Panc1 (cell line): Measurements from ENCODE around the gene TRAF3IP1. TPM values are rescaled to one million over a fixed set of nuclear protein-coding genes. Genes with fewer than 3 reads are reported as not detected.

Experiments used
- ATAC-seq: fragments of 200-7000 bp; cut with Tn5 transposase; 2 replicates; pipeline ENCODE4 v1.9.1; 2020; ENCODE audit warnings: mild to moderate bottlenecking, moderate library complexity
- BruUV-seq: library from RNA; stranded (reverse); fragments of 400-500 nt; replicated peaks from 2 replicates; lab custom pipeline; 2021; lab: Mats Ljungman, UMichigan
- CTCF ChIA-PET: fragments of 300-600 bp; sonication (Branson Sonifier 250); formaldehyde crosslinking; loops from one replicate; lab custom pipeline; 2022; ENCODE audit warnings: antibody characterized with exemption; lab: Charles Lee
- POLR2A ChIA-PET: fragments of 300-600 bp; sonication (Branson Sonifier 250); formaldehyde crosslinking; loops from one replicate; lab custom pipeline; 2022; ENCODE audit warnings: antibody characterized with exemption; lab: Charles Lee
- DNase-seq: peaks from one replicate; pipeline ENCODE4 v3.0.0-alpha.2; 2010; ENCODE audit warnings: low read depth, low spot score
- H3K27ac ChIP-seq: 2 replicates; pipeline ENCODE4 v1.5.1; 2011; ENCODE audit warnings: mild to moderate bottlenecking, low read length, inconsistent platforms
- H3K27me3 ChIP-seq: fragments of 200-500 bp; sonication (Bioruptor generic); 2 replicates; pipeline ENCODE4 v1.6.0; 2014; ENCODE audit warnings: low read length, inconsistent platforms; ENCODE audit not compliant: control insufficient read depth, insufficient read depth
- H3K36me3 ChIP-seq: fragments of 200-500 bp; sonication (Bioruptor generic); 2 replicates; pipeline ENCODE4 v1.5.1; 2014; ENCODE audit warnings: inconsistent platforms, mild to moderate bottlenecking, low read length, moderate library complexity; ENCODE audit not compliant: control insufficient read depth, insufficient read depth
- H3K4me1 ChIP-seq: 2 replicates; pipeline ENCODE4 v1.5.1; 2011; ENCODE audit warnings: inconsistent platforms, mild to moderate bottlenecking, low read length, moderate library complexity; ENCODE audit not compliant: control insufficient read depth, insufficient read depth
- H3K4me3 ChIP-seq, 2 experiments: 2 replicates each; pipeline ENCODE4 v1.5.1; 2011 to 2012; ENCODE audit warnings: low read depth in 2 of 2, low read length in 2 of 2, mild to moderate bottlenecking in 2 of 2, inconsistent platforms in 1 of 2, moderate library complexity in 1 of 2
- H3K9me3 ChIP-seq: fragments of 200-500 bp; sonication (Bioruptor generic); 2 replicates; pipeline ENCODE4 v1.5.1; 2014; ENCODE audit warnings: low read depth, mild to moderate bottlenecking, inconsistent platforms, low read length, moderate library complexity; ENCODE audit not compliant: control insufficient read depth, insufficient read depth
- POLR2AphosphoS5 ChIP-seq: IDR thresholded peaks from 2 replicates; pipeline ENCODE4 v1.6.1; 2012; ENCODE audit warnings: mild to moderate bottlenecking, low read depth, low read length, moderate library complexity
- SIN3A ChIP-seq: IDR thresholded peaks from 2 replicates; pipeline ENCODE4 v1.6.1; 2012; ENCODE audit warnings: low read depth, mild to moderate bottlenecking, low read length, moderate library complexity, borderline replicate concordance; ENCODE audit not compliant: insufficient read depth
- TCF7L2 ChIP-seq: IDR thresholded peaks from 2 replicates; pipeline ENCODE4 v1.6.1; 2011; ENCODE audit warnings: mild to moderate bottlenecking, low read depth, low read length, inconsistent platforms
- in situ Hi-C: cut with HindIII; loops from 2 replicates; pipeline ENCODE4 v1.10.0; 2016; ENCODE audit warnings: low sequenced_read_pairs, low pct_unique_long_range_greater_than_20kb
- intact Hi-C: fragments of 100-400 bp; cut with micrococcal nuclease; formaldehyde crosslinking; loops from one replicate; pipeline ENCODE4 v1.10.0; 2022; ENCODE audit not compliant: unreplicated experiment
- total RNA-seq: library from RNA; stranded (reverse); gene quantifications from one replicate; pipeline ENCODE4 v1.2.1, GENCODE V29; 2021; ENCODE audit not compliant: unreplicated experiment
- TF ChIP-seq, protein P1 (sequence below), 2 experiments: IDR thresholded peaks; 2 replicates each; pipeline ENCODE4 v1.6.1; 2011 to 2012; ENCODE audit warnings: low read depth in 2 of 2, control low read depth in 1 of 2, low read length in 1 of 2, mild to moderate bottlenecking in 1 of 2, moderate library complexity in 1 of 2; ENCODE audit not compliant: insufficient read depth in 1 of 2
- TF ChIP-seq, protein P2 (sequence below): fragments of 450-650 bp; IDR thresholded peaks from 2 replicates; pipeline ENCODE4 v1.5.1; 2017; ENCODE audit warnings: mild to moderate bottlenecking

TRAF3IP1 gene
- total RNA-seq, 1 experiment from 2014 or later: 23.4 TPM

- ChIA-PET CTCF (no interaction called here), POLR2A (no interaction called here)
Measured at GRCh38 chr2:238389988-238390589, 69.8 kb downstream of the TRAF3IP1 start.

DNA sequence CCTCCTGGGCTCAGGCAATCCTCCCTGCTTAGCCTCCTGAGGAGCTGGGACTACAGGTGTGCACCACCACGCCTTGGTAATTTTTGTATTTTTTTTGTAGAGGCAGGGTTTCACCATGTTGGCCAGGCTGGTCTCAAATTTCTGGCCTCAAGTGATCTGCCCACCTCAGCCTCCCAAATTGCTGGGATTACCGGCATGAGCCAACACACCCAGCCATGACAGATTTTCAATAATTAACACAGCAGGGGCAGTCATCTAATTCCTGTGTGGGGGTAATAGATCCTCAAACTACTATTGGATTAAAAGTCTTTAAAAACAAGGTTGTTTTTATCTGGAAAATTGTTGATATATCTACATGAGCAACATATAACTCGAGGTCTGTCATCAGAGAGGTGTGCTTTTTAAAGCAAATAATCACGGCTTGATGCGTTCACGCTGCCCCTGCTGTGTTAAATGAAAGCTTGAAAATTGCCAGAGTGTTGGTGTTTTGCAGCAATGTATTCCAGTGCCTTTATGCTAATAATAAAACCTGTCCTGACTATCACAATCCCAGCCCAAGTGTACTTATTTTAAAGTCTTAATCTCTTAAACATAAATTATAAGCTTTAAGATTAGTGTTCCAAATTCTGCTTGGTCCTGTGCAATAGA is 70.8 kb downstream of the TRAF3IP1 start:
- H3K4me3 ChIP-seq: no peak overlapping the region
- no peaks in the 10 kb centered on the region for H3K36me3 ChIP-seq
- no TSS peak for BruUV-seq
- no peaks in the 10 kb centered on the region for H3K9me3 ChIP-seq
- ChIA-PET POLR2A (no interaction called here), CTCF (no interaction called here)
- in situ Hi-C loops: no loop called here
- DNase-seq (no peak), ATAC-seq (no peak)
- no peak overlapping the region for H3K27ac ChIP-seq
- no peak for TF ChIP-seq POLR2AphosphoS5
- TF ChIP-seq, protein P1, sequence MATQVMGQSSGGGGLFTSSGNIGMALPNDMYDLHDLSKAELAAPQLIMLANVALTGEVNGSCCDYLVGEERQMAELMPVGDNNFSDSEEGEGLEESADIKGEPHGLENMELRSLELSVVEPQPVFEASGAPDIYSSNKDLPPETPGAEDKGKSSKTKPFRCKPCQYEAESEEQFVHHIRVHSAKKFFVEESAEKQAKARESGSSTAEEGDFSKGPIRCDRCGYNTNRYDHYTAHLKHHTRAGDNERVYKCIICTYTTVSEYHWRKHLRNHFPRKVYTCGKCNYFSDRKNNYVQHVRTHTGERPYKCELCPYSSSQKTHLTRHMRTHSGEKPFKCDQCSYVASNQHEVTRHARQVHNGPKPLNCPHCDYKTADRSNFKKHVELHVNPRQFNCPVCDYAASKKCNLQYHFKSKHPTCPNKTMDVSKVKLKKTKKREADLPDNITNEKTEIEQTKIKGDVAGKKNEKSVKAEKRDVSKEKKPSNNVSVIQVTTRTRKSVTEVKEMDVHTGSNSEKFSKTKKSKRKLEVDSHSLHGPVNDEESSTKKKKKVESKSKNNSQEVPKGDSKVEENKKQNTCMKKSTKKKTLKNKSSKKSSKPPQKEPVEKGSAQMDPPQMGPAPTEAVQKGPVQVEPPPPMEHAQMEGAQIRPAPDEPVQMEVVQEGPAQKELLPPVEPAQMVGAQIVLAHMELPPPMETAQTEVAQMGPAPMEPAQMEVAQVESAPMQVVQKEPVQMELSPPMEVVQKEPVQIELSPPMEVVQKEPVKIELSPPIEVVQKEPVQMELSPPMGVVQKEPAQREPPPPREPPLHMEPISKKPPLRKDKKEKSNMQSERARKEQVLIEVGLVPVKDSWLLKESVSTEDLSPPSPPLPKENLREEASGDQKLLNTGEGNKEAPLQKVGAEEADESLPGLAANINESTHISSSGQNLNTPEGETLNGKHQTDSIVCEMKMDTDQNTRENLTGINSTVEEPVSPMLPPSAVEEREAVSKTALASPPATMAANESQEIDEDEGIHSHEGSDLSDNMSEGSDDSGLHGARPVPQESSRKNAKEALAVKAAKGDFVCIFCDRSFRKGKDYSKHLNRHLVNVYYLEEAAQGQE (IDR thresholded peaks at IDR 0.05; ENCODE audit: insufficient read depth in 1 of 2, low read depth in 2 of 2, low read length in 1 of 2): no peak
- no peak for TF ChIP-seq SIN3A
- no peak for TF ChIP-seq TCF7L2
- TF ChIP-seq, protein P2, sequence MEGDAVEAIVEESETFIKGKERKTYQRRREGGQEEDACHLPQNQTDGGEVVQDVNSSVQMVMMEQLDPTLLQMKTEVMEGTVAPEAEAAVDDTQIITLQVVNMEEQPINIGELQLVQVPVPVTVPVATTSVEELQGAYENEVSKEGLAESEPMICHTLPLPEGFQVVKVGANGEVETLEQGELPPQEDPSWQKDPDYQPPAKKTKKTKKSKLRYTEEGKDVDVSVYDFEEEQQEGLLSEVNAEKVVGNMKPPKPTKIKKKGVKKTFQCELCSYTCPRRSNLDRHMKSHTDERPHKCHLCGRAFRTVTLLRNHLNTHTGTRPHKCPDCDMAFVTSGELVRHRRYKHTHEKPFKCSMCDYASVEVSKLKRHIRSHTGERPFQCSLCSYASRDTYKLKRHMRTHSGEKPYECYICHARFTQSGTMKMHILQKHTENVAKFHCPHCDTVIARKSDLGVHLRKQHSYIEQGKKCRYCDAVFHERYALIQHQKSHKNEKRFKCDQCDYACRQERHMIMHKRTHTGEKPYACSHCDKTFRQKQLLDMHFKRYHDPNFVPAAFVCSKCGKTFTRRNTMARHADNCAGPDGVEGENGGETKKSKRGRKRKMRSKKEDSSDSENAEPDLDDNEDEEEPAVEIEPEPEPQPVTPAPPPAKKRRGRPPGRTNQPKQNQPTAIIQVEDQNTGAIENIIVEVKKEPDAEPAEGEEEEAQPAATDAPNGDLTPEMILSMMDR: no peak
- intact Hi-C loops: no loop called here
- no peaks in the 10 kb centered on the region for H3K27me3 ChIP-seq
- H3K4me1 ChIP-seq: peaks cover 5% of the 10 kb centered on the region; the same call in 1 of the 2 replicates

More at GRCh38 chr2:238389988-238390589, 69.8 kb downstream of the TRAF3IP1 start:
- no TSS peak for BruUV-seq
- H3K9me3 ChIP-seq: no peaks in the 10 kb centered on the region
- H3K27me3 ChIP-seq: no peaks in the 10 kb centered on the region
- intact Hi-C loops (no loop called here), in situ Hi-C loops (no loop called here)
- no peak overlapping the region for H3K27ac ChIP-seq
- H3K4me3 ChIP-seq: no peak overlapping the region
- DNase-seq: no peak
- ATAC-seq: no peak; the same call in 1 of the 2 replicates
- TF ChIP-seq, protein P2: no peak
- TF ChIP-seq TCF7L2 (no peak), POLR2AphosphoS5 (no peak)
- peaks cover 5% of the 10 kb centered on the region; the same call in 1 of the 2 replicates for H3K4me1 ChIP-seq
- no peaks in the 10 kb centered on the region for H3K36me3 ChIP-seq
